Omental fat pad (tissue), 4 donors: Measurements from ENCODE around the gene KCTD8. TPM values are rescaled to one million over a fixed set of nuclear protein-coding genes. Genes with fewer than 3 reads are reported as not detected.

ENCODE experiments used
- ATAC-seq: fragments of 150-250 bp; one replicate; pipeline ENCODE4 v1.9.1; 2016; ENCODE audit warnings: mild to moderate bottlenecking, moderate library complexity; ENCODE audit not compliant: low FRiP score
- DNase-seq: peaks from one replicate; pipeline ENCODE4 v3.0.0-alpha.2; 2019; ENCODE audit warnings: low spot score
- CTCF ChIP-seq, 3 donors: fragments of 450-650 bp; IDR thresholded peaks; one replicate each; pipeline ENCODE4 v1.5.1; 2016 to 2017; ENCODE audit warnings: antibody characterized with exemption in 3 of 3, mild to moderate bottlenecking in 3 of 3, moderate library complexity in 2 of 3
- total RNA-seq, 4 donors: library from RNA; depleted of rRNA; stranded (reverse); fragments of >200 nt; gene quantifications; one replicate each; pipeline ENCODE4 v1.1.0, GENCODE V29; 2016

Gene KCTD8
- total RNA-seq, 4 donors from 2014 or later, result 1.3 to 14.3 (median 4.8) TPM

GRCh38 chr4:44422912-44423311 is 25.7 kb downstream of the KCTD8 start:
- no peak for TF ChIP-seq CTCF (IDR thresholded peaks at IDR 0.05)
- ATAC-seq (no peak), DNase-seq (no peak)

- no peak for TF ChIP-seq CTCF (IDR thresholded peaks at IDR 0.05)
- DNase-seq (no peak), ATAC-seq (no peak)
These were observed 27.1 kb downstream of the KCTD8 start for GRCh38 chr4:44421330-44422065.

GRCh38 chr4:44415251-44415650 is 33.4 kb downstream of the KCTD8 start:
- DNase-seq, result no peak
- ATAC-seq, result no peak
- TF ChIP-seq CTCF (IDR thresholded peaks at IDR 0.05), result no peak

GRCh38 chr4:44368413-44369167 is 80.0 kb downstream of the KCTD8 start:
- DNase-seq (no peak), ATAC-seq (no peak)

GRCh38 chr4:44354172-44354571 is 94.4 kb downstream of the KCTD8 start:
- no peak for DNase-seq
- no peak for ATAC-seq
- no peak for TF ChIP-seq CTCF (IDR thresholded peaks at IDR 0.05)

More at GRCh38 chr4:44368413-44369167, 80.0 kb downstream of the KCTD8 start:
- TF ChIP-seq CTCF (IDR thresholded peaks at IDR 0.05), result no peak

- TF ChIP-seq CTCF (IDR thresholded peaks at IDR 0.05), result no peak
- no peak for ATAC-seq
- no peak for DNase-seq
These were observed 97.5 kb downstream of the KCTD8 start for GRCh38 chr4:44351069-44351468.
